SK-N-SH (cell line): ENCODE results near the gene GALNT6. TPM values are rescaled to one million over a fixed set of nuclear protein-coding genes. Genes with fewer than 3 reads are reported as not detected.

Source experiments
- CTCF ChIA-PET: fragments of 300-600, 350-600 bp; formaldehyde crosslinking; extraction: SDS; loops from one replicate; lab custom pipeline; 2021; lab: Yijun Ruan, JAX
- POLR2A ChIA-PET: fragments of 350-600 bp; sonication (Branson Sonifier 250); formaldehyde crosslinking; extraction: SDS; loops from one replicate; lab custom pipeline; 2020; ENCODE audit warnings: antibody characterized with exemption, inconsistent platforms; lab: Yijun Ruan, JAX
- DNase-seq: peaks from one replicate; pipeline ENCODE4 v3.0.0; 2012
- H2AFZ ChIP-seq: fragments of 200-600 bp; sonication (generic); 2 replicates; pipeline ENCODE4 v1.8.1; 2016; ENCODE audit warnings: antibody characterized with exemption, mild to moderate bottlenecking, low read depth
- H3F3A ChIP-seq: fragments of 200-600 bp; sonication (generic); replicated peaks from 2 replicates; pipeline ENCODE3; 2016; ENCODE audit warnings: antibody characterized with exemption, mild to moderate bottlenecking; ENCODE audit not compliant: insufficient read depth
- H3K27ac ChIP-seq, 2 experiments: fragments of 200-500 bp in 1 of 2; fragments of 200-600 bp in 1 of 2; sonication (Bioruptor generic) in 1 of 2; sonication (generic), shearing (Covaris generic) in 1 of 2; 2 replicates each; pipeline versions ENCODE4 v1.5.1 to v1.6.1; 2014 to 2016; ENCODE audit warnings: low read depth in 2 of 2, inconsistent platforms in 1 of 2, low read length in 1 of 2, mild to moderate bottlenecking in 1 of 2, mixed read lengths in 1 of 2
- H3K27me3 ChIP-seq: fragments of 200-600 bp; sonication (generic), shearing (Covaris generic); 2 replicates; pipeline ENCODE4 v1.6.1; 2016; ENCODE audit warnings: mixed run types; ENCODE audit not compliant: insufficient read depth
- H3K36me3 ChIP-seq, 2 experiments: fragments of 200-500 bp in 1 of 2; fragments of 200-600 bp in 1 of 2; sonication (Bioruptor generic) in 1 of 2; sonication (generic) in 1 of 2; replicated peaks in 1 of 2; 2 replicates each; pipeline versions ENCODE3 to v1.5.1; 2014 to 2016; ENCODE audit warnings: low read length in 1 of 2, mild to moderate bottlenecking in 1 of 2; ENCODE audit not compliant: insufficient read depth in 2 of 2, control insufficient read depth in 1 of 2
- H3K4me1 ChIP-seq, 2 experiments: fragments of 200-500 bp in 1 of 2; fragments of 200-600 bp in 1 of 2; sonication (Bioruptor generic) in 1 of 2; sonication (generic), shearing (Covaris generic) in 1 of 2; 2 replicates each; pipeline versions ENCODE4 v1.5.1 to v1.6.1; 2014 to 2016; ENCODE audit warnings: low read depth in 1 of 2, low read length in 1 of 2, mixed run types in 1 of 2; ENCODE audit not compliant: insufficient read depth in 2 of 2, control insufficient read depth in 1 of 2
- H3K4me2 ChIP-seq: fragments of 200-600 bp; sonication (generic), shearing (Covaris generic); 2 replicates; pipeline ENCODE4 v1.6.1; 2017; ENCODE audit warnings: mixed run types
- H3K4me3 ChIP-seq, 2 experiments: fragments of 200-500 bp in 1 of 2; fragments of 200-600 bp in 1 of 2; sonication (Bioruptor generic) in 1 of 2; sonication (generic), shearing (Covaris generic) in 1 of 2; 2 replicates each; pipeline versions ENCODE4 v1.5.1 to v1.8.1; 2014 to 2016; ENCODE audit warnings: low read depth in 2 of 2, inconsistent platforms in 1 of 2, low read length in 1 of 2, mild to moderate bottlenecking in 1 of 2, mixed read lengths in 1 of 2, moderate library complexity in 1 of 2
- H3K79me2 ChIP-seq: fragments of 200-600 bp; sonication (generic); 2 replicates; pipeline ENCODE4 v1.8.1; 2017; ENCODE audit warnings: mild to moderate bottlenecking; ENCODE audit not compliant: insufficient read depth
- H3K9ac ChIP-seq: fragments of 200-600 bp; sonication (generic); 2 replicates; pipeline ENCODE4 v1.6.1; 2017; ENCODE audit warnings: mixed run types
- H3K9me2 ChIP-seq: fragments of 200-600 bp; sonication (generic); 2 replicates; pipeline ENCODE4 v1.6.1; 2017; ENCODE audit warnings: mixed run types
- H3K9me3 ChIP-seq: fragments of 200-600 bp; sonication (generic); 2 replicates; pipeline ENCODE4 v1.6.1; 2017; ENCODE audit warnings: mixed run types, mild to moderate bottlenecking, moderate library complexity
- H4K20me1 ChIP-seq: fragments of 200-600 bp; sonication (generic); 2 replicates; pipeline ENCODE4 v1.6.1; 2017; ENCODE audit warnings: mild to moderate bottlenecking, mixed run types; ENCODE audit not compliant: insufficient read depth
- FOSL2 ChIP-seq: IDR thresholded peaks from 2 replicates; pipeline ENCODE4 v1.4.0; 2012; ENCODE audit warnings: low read depth, mild to moderate bottlenecking, moderate library complexity, borderline replicate concordance
- MEF2A ChIP-seq: IDR thresholded peaks from 2 replicates; pipeline ENCODE4 v1.4.0; 2012; ENCODE audit warnings: low read depth, borderline replicate concordance
- NFIC ChIP-seq: IDR thresholded peaks from 2 replicates; pipeline ENCODE4 v1.4.0; 2012; ENCODE audit warnings: borderline replicate concordance
- NRF1 ChIP-seq: IDR thresholded peaks from 2 replicates; pipeline ENCODE4 v1.6.1; 2012; ENCODE audit warnings: low read depth, mild to moderate bottlenecking, low read length
- POLR2AphosphoS5 ChIP-seq: IDR thresholded peaks from 2 replicates; pipeline ENCODE4 v1.6.1; 2012; ENCODE audit warnings: low read depth, low read length
- RAD21 ChIP-seq: IDR thresholded peaks from 2 replicates; pipeline ENCODE4 v1.6.1; 2012; ENCODE audit warnings: mild to moderate bottlenecking, low read length
- RFX5 ChIP-seq: IDR thresholded peaks from 2 replicates; pipeline ENCODE4 v1.6.1; 2012; ENCODE audit warnings: mild to moderate bottlenecking, improper control_type of control experiment, low read length
- SMC3 ChIP-seq: IDR thresholded peaks from 2 replicates; pipeline ENCODE4 v1.6.1; 2012; ENCODE audit warnings: low read depth, low read length, improper control_type of control experiment
- TCF12 ChIP-seq: IDR thresholded peaks from 2 replicates; pipeline ENCODE4 v1.4.0; 2012
- TEAD4 ChIP-seq: IDR thresholded peaks from 2 replicates; pipeline ENCODE4 v1.4.0; 2012; ENCODE audit warnings: mild to moderate bottlenecking, borderline replicate concordance; ENCODE audit not compliant: insufficient read depth
- YY1 ChIP-seq: IDR thresholded peaks from 2 replicates; pipeline ENCODE4 v1.4.0; 2012; ENCODE audit warnings: low read depth, mild to moderate bottlenecking
- WGBS: methylation state at CpG from one replicate; pipeline ENCODE4 v1.1.6; 2017; ENCODE audit warnings: low lambda C conversion rate; 5-methylcytosine and 5-hydroxymethylcytosine counted together
- polyA plus RNA-seq, 3 experiments: library from polyadenylated mRNA; depleted of rRNA; stranded (reverse); fragments of >200 nt; gene quantifications; 2 replicates each; pipeline ENCODE4 v1.2.3, GENCODE V29; 2012
- TF ChIP-seq, protein P1 (sequence below): fragments of 150-350 bp; IDR thresholded peaks from 2 replicates; pipeline ENCODE4 v1.6.1; 2016; ENCODE audit warnings: mild to moderate bottlenecking, low read depth, low read length
- TF ChIP-seq, protein P2 (sequence below): fragments of 150-350 bp; IDR thresholded peaks from 2 replicates; pipeline ENCODE4 v1.6.1; 2017; ENCODE audit warnings: antibody characterized with exemption, low read length, low read depth, borderline replicate concordance
- TF ChIP-seq, protein P3 (sequence below): IDR thresholded peaks from 2 replicates; pipeline ENCODE4 v1.4.0; 2012; ENCODE audit warnings: low read depth, borderline replicate concordance

The GALNT6 gene
- polyA plus RNA-seq, 1 of the 3 experiments (the other 2 are of a cell fraction): 0.74 TPM

DNA sequence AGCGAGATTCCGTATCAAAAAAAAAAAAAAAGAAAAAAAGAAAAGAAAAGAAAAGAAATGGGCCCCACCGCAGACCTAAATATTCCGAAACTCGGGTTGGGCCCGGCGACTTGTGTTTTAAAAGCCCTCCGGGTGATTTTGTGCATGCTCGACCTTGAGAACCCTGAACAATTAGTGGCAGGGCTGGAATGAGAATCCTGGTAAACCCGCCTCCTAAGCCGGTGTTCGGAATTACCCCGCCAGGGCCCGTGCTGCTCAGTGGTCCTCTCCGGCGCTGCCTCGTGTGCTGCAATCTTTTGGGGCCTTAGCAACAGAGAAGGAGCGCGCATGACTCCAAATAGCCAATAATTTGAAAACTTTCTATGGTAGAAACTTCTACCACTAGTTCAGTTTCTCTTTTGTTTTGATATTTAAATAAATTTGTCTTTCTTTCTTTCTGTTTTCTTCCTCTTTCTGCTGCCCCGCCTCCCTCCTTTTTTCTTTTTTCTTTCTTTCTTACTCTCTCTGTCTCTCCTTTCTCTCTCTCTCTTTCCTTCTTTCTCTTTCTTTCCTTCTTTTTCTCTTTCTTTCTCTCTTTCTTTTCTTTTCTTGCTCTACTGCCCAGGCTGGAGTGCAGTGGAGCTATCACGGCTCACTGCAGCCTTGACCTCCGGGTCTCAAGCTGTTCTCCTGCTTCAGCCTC is 1.5 kb upstream of the GALNT6 start:
- no peak overlapping the region for H3K9ac ChIP-seq
- no peak overlapping the region for H2AFZ ChIP-seq
- H3K4me3 ChIP-seq: no peak overlapping the region
- H3K4me2 ChIP-seq: no peak overlapping the region
- H3K27me3 ChIP-seq: no peaks in the 10 kb centered on the region
- TF ChIP-seq FOSL2 (no peak), TEAD4 (no peak), YY1 (no peak), TCF12 (no peak), RAD21 (no peak), NFIC (no peak), POLR2AphosphoS5 (no peak), MEF2A (no peak), RFX5 (no peak)
- TF ChIP-seq, protein P1, sequence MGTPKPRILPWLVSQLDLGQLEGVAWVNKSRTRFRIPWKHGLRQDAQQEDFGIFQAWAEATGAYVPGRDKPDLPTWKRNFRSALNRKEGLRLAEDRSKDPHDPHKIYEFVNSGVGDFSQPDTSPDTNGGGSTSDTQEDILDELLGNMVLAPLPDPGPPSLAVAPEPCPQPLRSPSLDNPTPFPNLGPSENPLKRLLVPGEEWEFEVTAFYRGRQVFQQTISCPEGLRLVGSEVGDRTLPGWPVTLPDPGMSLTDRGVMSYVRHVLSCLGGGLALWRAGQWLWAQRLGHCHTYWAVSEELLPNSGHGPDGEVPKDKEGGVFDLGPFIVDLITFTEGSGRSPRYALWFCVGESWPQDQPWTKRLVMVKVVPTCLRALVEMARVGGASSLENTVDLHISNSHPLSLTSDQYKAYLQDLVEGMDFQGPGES: no peak
- TF ChIP-seq, protein P2, sequence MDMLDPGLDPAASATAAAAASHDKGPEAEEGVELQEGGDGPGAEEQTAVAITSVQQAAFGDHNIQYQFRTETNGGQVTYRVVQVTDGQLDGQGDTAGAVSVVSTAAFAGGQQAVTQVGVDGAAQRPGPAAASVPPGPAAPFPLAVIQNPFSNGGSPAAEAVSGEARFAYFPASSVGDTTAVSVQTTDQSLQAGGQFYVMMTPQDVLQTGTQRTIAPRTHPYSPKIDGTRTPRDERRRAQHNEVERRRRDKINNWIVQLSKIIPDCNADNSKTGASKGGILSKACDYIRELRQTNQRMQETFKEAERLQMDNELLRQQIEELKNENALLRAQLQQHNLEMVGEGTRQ: no peak
- TF ChIP-seq, protein P3, sequence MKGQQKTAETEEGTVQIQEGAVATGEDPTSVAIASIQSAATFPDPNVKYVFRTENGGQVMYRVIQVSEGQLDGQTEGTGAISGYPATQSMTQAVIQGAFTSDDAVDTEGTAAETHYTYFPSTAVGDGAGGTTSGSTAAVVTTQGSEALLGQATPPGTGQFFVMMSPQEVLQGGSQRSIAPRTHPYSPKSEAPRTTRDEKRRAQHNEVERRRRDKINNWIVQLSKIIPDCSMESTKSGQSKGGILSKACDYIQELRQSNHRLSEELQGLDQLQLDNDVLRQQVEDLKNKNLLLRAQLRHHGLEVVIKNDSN: no peak
- no peaks in the 10 kb centered on the region for H3K36me3 ChIP-seq
- 95% methylated on average over 21 of the region's 22 CpGs for WGBS
- H3K4me1 ChIP-seq: peaks cover 4 to 48% of the 10 kb centered on the region in 2 experiments; a peak in 2 of 4 replicates
- H3K9me3 ChIP-seq: no peaks in the 10 kb centered on the region
- no peaks in the 10 kb centered on the region for H4K20me1 ChIP-seq
- no peak for DNase-seq
- CTCF ChIA-PET: interaction anchor here (0.9 to 2.3 kb wide), 2 partner anchors 28 to 100 kb away, joined by 3 to 7 read pairs; no protein-coding TSS in a partner anchor
- H3K9me2 ChIP-seq: no peaks in the 10 kb centered on the region
- no peak overlapping the region for H3K27ac ChIP-seq
- POLR2A ChIA-PET: interaction anchor here (1.2 to 1.4 kb wide), 2 partner anchors 21 to 51 kb away, joined by 3 to 4 read pairs; no protein-coding TSS in a partner anchor
- peaks cover 23% of the 10 kb centered on the region for H3F3A ChIP-seq
- H3K79me2 ChIP-seq: no peaks in the 10 kb centered on the region

DNA sequence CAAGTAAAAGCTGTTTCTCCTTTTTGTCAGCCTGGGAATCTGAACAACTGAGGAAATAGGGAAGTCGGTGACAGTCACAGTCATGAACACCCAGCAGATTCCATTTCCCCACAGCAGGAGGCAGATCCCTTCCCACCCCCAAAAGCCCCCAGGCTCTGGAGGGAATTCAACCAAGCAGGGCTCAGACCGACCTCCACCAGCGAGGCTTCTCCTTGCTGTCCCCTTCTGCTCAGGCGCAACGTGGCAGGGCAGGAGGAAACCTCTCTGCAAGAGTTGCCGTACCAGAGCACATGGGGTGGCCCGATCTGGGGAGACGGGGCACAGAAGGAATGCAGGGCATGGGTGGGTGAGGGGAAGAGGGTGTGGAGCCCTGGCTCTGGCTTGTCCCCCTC is 319 bp downstream of the GALNT6 start:
- DNase-seq: peak; percentile 57
- peaks cover 4 to 53% of the 10 kb centered on the region in 2 experiments; a peak in 2 of 4 replicates for H3K4me1 ChIP-seq
- no peaks in the 10 kb centered on the region for H3K9me2 ChIP-seq
- H4K20me1 ChIP-seq: no peaks in the 10 kb centered on the region
- H3K27me3 ChIP-seq: no peaks in the 10 kb centered on the region
- H2AFZ ChIP-seq: no peak overlapping the region
- H3K36me3 ChIP-seq: no peaks in the 10 kb centered on the region
- H3F3A ChIP-seq: peaks cover 23% of the 10 kb centered on the region
- 69% methylated on average over 7 of the region's 8 CpGs for WGBS
- no peaks in the 10 kb centered on the region for H3K79me2 ChIP-seq
- peak overlapping the region; percentile 73; the same call in 1 of the 2 replicates for H3K4me2 ChIP-seq
- ChIA-PET POLR2A (interaction anchor here (1.4 to 1.5 kb wide), 2 partner anchors 15 to 49 kb away, joined by 3 read pairs; no protein-coding TSS in a partner anchor), CTCF (interaction anchor here (1.0 to 2.3 kb wide), 5 partner anchors 13 to 536 kb away, joined by 3 to 7 read pairs (median 5); no protein-coding TSS in a partner anchor)
- no peaks in the 10 kb centered on the region for H3K9me3 ChIP-seq
- H3K9ac ChIP-seq: no peak overlapping the region
- H3K4me3 ChIP-seq: peak overlapping the region; percentile 40 to 50; a peak in 3 of 4 replicates
- TF ChIP-seq TCF12 (no peak), SMC3 (no peak), NRF1 (no peak)
- TF ChIP-seq, protein P3: no peak
- TF ChIP-seq, all 33 proteins: peak for 0
- peak overlapping the region in 1 of 2 experiments; percentile 68; a peak in 1 of 4 replicates for H3K27ac ChIP-seq
